Astrocyte (in vitro differentiated cells and primary cell): Measurements from ENCODE around the gene JAK2. TPM values are rescaled to one million over a fixed set of nuclear protein-coding genes. Genes with fewer than 3 reads are reported as not detected.

ENCODE experiments used
- DNase-seq: peaks from one replicate; pipeline ENCODE4 v3.0.0-alpha.2; 2010; ENCODE audit warnings: low read depth
- FAIRE-seq: peaks from 2 replicates; lab custom pipeline; 2011; peaks lifted over from hg19 to GRCh38; lab: Jason Lieb, UNC
- H2AFZ ChIP-seq: 2 replicates; pipeline ENCODE4 v1.6.0; 2012; ENCODE audit warnings: low read depth, low read length, inconsistent platforms
- H3K27ac ChIP-seq: 2 replicates; pipeline ENCODE4 v1.5.1; 2011; ENCODE audit warnings: low read depth, low read length, inconsistent platforms
- H3K27me3 ChIP-seq: 2 replicates; pipeline ENCODE4 v1.6.0; 2011; ENCODE audit warnings: low read length, inconsistent platforms; ENCODE audit not compliant: insufficient read depth
- H3K36me3 ChIP-seq: 2 replicates; pipeline ENCODE4 v1.5.1; 2011; ENCODE audit warnings: low read length, inconsistent platforms; ENCODE audit not compliant: insufficient read depth
- H3K4me1 ChIP-seq: 2 replicates; pipeline ENCODE4 v1.5.1; 2011; ENCODE audit warnings: low read length, inconsistent platforms; ENCODE audit not compliant: insufficient read depth
- H3K4me2 ChIP-seq: 2 replicates; pipeline ENCODE4 v1.6.0; 2012; ENCODE audit warnings: low read length, inconsistent platforms
- H3K4me3 ChIP-seq: 2 replicates; pipeline ENCODE4 v1.5.1; 2011; ENCODE audit warnings: low read depth, mild to moderate bottlenecking, low read length, inconsistent platforms; ENCODE audit not compliant: insufficient read depth
- H3K79me2 ChIP-seq: 2 replicates; pipeline ENCODE4 v1.6.0; 2012; ENCODE audit warnings: mild to moderate bottlenecking, low read length, inconsistent platforms; ENCODE audit not compliant: insufficient read depth
- H3K9ac ChIP-seq: 2 replicates; pipeline ENCODE4 v1.6.0; 2012; ENCODE audit warnings: mild to moderate bottlenecking, low read length, inconsistent platforms
- H3K9me3 ChIP-seq: 2 replicates; pipeline ENCODE4 v1.5.1; 2012; ENCODE audit warnings: low read depth, mild to moderate bottlenecking, low read length, inconsistent platforms; ENCODE audit not compliant: insufficient read depth
- H4K20me1 ChIP-seq: 2 replicates; pipeline ENCODE4 v1.6.0; 2012; ENCODE audit warnings: low read length, inconsistent platforms; ENCODE audit not compliant: insufficient read depth
- H3K27ac Mint-ChIP-seq: one replicate; pipeline ENCODE4 v1.8.0; 2021; ENCODE audit warnings: mild to moderate bottlenecking, mixed read lengths; ENCODE audit not compliant: unreplicated experiment
- H3K27me3 Mint-ChIP-seq: one replicate; pipeline ENCODE4 v1.8.0; 2021; ENCODE audit warnings: low read depth, mixed read lengths; ENCODE audit not compliant: unreplicated experiment
- H3K36me3 Mint-ChIP-seq: one replicate; pipeline ENCODE4 v1.8.0; 2021; ENCODE audit warnings: low read depth, mixed read lengths; ENCODE audit not compliant: unreplicated experiment
- H3K4me1 Mint-ChIP-seq: one replicate; pipeline ENCODE4 v1.8.0; 2021; ENCODE audit warnings: low read depth, mixed read lengths; ENCODE audit not compliant: unreplicated experiment
- H3K4me3 Mint-ChIP-seq: one replicate; pipeline ENCODE4 v1.8.0; 2021; ENCODE audit warnings: mild to moderate bottlenecking, moderate library complexity, mixed read lengths; ENCODE audit not compliant: unreplicated experiment
- H3K9me3 Mint-ChIP-seq: one replicate; pipeline ENCODE4 v1.8.0; 2021; ENCODE audit warnings: mild to moderate bottlenecking, mixed read lengths; ENCODE audit not compliant: unreplicated experiment
- CTCF ChIP-seq: IDR thresholded peaks from 2 replicates; pipeline ENCODE4 v1.5.1; 2011; ENCODE audit warnings: low read depth, mild to moderate bottlenecking, inconsistent platforms, low read length, moderate library complexity; ENCODE audit not compliant: insufficient read depth
- EZH2 ChIP-seq: IDR thresholded peaks from 2 replicates; pipeline ENCODE4 v1.6.1; 2012; ENCODE audit warnings: mild to moderate bottlenecking, low read length, inconsistent platforms; ENCODE audit not compliant: insufficient read depth
- total RNA-seq: library from RNA; stranded (reverse); gene quantifications from 2 replicates; pipeline ENCODE4 v1.2.1, GENCODE V29; 2021

JAK2 gene
- total RNA-seq, 1 donor from 2014 or later, result 12.3 TPM

GRCh38 chr9:5112646-5113045 is 127.6 kb downstream of the JAK2 start:
- FAIRE-seq (no peak), DNase-seq (no peak)
- Histone ChIP-seq H3K27ac (no peak overlapping the region), H4K20me1 (no peaks in the 10 kb centered on the region), H3K27me3 (no peaks in the 10 kb centered on the region), H3K4me3 (no peak overlapping the region), H3K9ac (no peak overlapping the region), H3K79me2 (no peaks in the 10 kb centered on the region), H3K36me3 (no peaks in the 10 kb centered on the region), H3K9me3 (peaks cover 7% of the 10 kb centered on the region), H3K4me2 (no peak overlapping the region), H3K4me1 (no peaks in the 10 kb centered on the region), H2AFZ (no peak overlapping the region)
- H3K36me3 Mint-ChIP-seq, result peaks cover 20% of the 10 kb centered on the region
- H3K27me3 Mint-ChIP-seq, result no peaks in the 10 kb centered on the region
- peaks cover 2% of the 10 kb centered on the region for H3K9me3 Mint-ChIP-seq
- H3K4me1 Mint-ChIP-seq, result no peaks in the 10 kb centered on the region
- no peak overlapping the region for H3K27ac Mint-ChIP-seq
- no peak overlapping the region for H3K4me3 Mint-ChIP-seq
- TF ChIP-seq CTCF (no peak), EZH2 (no peak)

- peaks cover 7% of the 10 kb centered on the region for H3K9me3 ChIP-seq
- H3K27ac ChIP-seq, result no peak overlapping the region
- no peaks in the 10 kb centered on the region for H3K27me3 Mint-ChIP-seq
- no peak overlapping the region for H3K4me2 ChIP-seq
- H3K9me3 Mint-ChIP-seq, result peaks cover 2% of the 10 kb centered on the region
- no peaks in the 10 kb centered on the region for H3K4me1 Mint-ChIP-seq
- H3K27ac Mint-ChIP-seq, result no peak overlapping the region
- TF ChIP-seq CTCF (no peak), EZH2 (no peak)
- peaks cover 20% of the 10 kb centered on the region for H3K36me3 Mint-ChIP-seq
- DNase-seq (no peak), FAIRE-seq (no peak)
- H3K9ac ChIP-seq, result no peak overlapping the region
- H3K79me2 ChIP-seq, result no peaks in the 10 kb centered on the region
- no peak overlapping the region for H3K4me3 Mint-ChIP-seq
- no peaks in the 10 kb centered on the region for H3K4me1 ChIP-seq
- no peak overlapping the region for H2AFZ ChIP-seq
- H3K27me3 ChIP-seq, result no peaks in the 10 kb centered on the region
- H3K4me3 ChIP-seq, result no peak overlapping the region
- H4K20me1 ChIP-seq, result no peaks in the 10 kb centered on the region
- no peaks in the 10 kb centered on the region for H3K36me3 ChIP-seq
Measured at GRCh38 chr9:5113523-5113922, 128.5 kb downstream of the JAK2 start.

- Mint-ChIP-seq H3K36me3 (peaks cover 20% of the 10 kb centered on the region), H3K27ac (no peak overlapping the region), H3K4me1 (no peaks in the 10 kb centered on the region), H3K27me3 (no peaks in the 10 kb centered on the region), H3K4me3 (no peak overlapping the region), H3K9me3 (peaks cover 2% of the 10 kb centered on the region)
- Histone ChIP-seq H3K79me2 (no peaks in the 10 kb centered on the region), H3K4me1 (no peaks in the 10 kb centered on the region), H3K27ac (no peak overlapping the region), H3K4me2 (no peak overlapping the region), H2AFZ (no peak overlapping the region), H3K9me3 (peaks cover 7% of the 10 kb centered on the region), H3K4me3 (no peak overlapping the region), H3K27me3 (no peaks in the 10 kb centered on the region), H3K36me3 (no peaks in the 10 kb centered on the region), H4K20me1 (no peaks in the 10 kb centered on the region), H3K9ac (no peak overlapping the region)
- TF ChIP-seq EZH2 (no peak), CTCF (no peak)
- no peak for FAIRE-seq
- DNase-seq, result no peak
Measured at GRCh38 chr9:5113994-5114748, 129.1 kb downstream of the JAK2 start.
